Adipocyte (in vitro differentiated cells): ENCODE data around the gene KRT36.

ENCODE experiments used
- DNase-seq: peaks from one replicate; pipeline ENCODE4 v3.0.0-alpha.2; 2015; ENCODE audit warnings: low read depth
- H3K27me3 ChIP-seq: replicated peaks from 2 replicates; pipeline ENCODE4 v1.7.0; 2013; ENCODE audit warnings: mild to moderate bottlenecking, low read length, moderate library complexity; ENCODE audit not compliant: control insufficient read depth, insufficient read depth
- H3K36me3 ChIP-seq: 2 replicates; pipeline ENCODE4 v1.7.0; 2013; ENCODE audit warnings: low read length, mild to moderate bottlenecking, moderate library complexity; ENCODE audit not compliant: control insufficient read depth, insufficient read depth, severe bottlenecking
- H3K4me1 ChIP-seq: 2 replicates; pipeline ENCODE4 v1.7.0; 2013; ENCODE audit warnings: mild to moderate bottlenecking, low read length, moderate library complexity; ENCODE audit not compliant: control insufficient read depth, insufficient read depth
- H3K4me3 ChIP-seq: 2 replicates; pipeline ENCODE4 v1.7.0; 2013; ENCODE audit warnings: mild to moderate bottlenecking, low read length, moderate library complexity
- H3K9ac ChIP-seq: 2 replicates; pipeline ENCODE4 v1.7.0; 2013; ENCODE audit warnings: mild to moderate bottlenecking, low read length, moderate library complexity
- H3K9me3 ChIP-seq: 2 replicates; pipeline ENCODE4 v1.7.0; 2013; ENCODE audit warnings: mild to moderate bottlenecking, low read length, moderate library complexity; ENCODE audit not compliant: control insufficient read depth

The KRT36 gene

DNA sequence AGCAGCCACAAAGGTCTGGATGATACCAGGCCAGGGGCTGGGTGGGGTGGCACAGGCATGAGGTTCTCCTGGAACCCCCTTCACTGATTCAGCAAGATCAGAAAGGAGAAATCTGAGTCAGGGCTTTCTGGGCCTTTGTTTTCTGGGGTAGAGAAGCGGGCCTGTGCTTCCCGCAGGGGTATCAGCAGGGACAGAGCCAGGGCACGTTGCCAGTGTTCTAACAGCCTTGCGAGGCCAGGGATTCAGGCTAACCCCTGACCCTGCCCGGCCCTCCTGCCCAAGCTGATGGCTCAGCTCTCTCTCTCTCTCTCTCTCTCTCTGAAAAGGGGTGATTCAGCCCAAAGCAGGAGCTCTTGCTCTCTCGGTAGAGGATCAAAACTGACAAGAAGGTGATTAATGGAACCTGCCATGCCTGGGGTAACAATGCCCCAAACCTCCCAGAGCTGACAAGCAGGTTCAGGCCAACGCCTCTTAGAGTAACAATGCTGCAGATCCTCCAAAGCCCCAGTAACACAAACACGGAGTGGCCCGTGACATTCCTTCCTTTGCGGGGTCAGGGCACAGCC is 17.7 kb upstream of the KRT36 start:
- DNase-seq = no peak
- Histone ChIP-seq H3K27me3 (peaks cover 18% of the 10 kb centered on the region), H3K9me3 (no peaks in the 10 kb centered on the region), H3K4me3 (no peak overlapping the region), H3K9ac (no peak overlapping the region), H3K36me3 (no peaks in the 10 kb centered on the region), H3K4me1 (no peaks in the 10 kb centered on the region)

DNA sequence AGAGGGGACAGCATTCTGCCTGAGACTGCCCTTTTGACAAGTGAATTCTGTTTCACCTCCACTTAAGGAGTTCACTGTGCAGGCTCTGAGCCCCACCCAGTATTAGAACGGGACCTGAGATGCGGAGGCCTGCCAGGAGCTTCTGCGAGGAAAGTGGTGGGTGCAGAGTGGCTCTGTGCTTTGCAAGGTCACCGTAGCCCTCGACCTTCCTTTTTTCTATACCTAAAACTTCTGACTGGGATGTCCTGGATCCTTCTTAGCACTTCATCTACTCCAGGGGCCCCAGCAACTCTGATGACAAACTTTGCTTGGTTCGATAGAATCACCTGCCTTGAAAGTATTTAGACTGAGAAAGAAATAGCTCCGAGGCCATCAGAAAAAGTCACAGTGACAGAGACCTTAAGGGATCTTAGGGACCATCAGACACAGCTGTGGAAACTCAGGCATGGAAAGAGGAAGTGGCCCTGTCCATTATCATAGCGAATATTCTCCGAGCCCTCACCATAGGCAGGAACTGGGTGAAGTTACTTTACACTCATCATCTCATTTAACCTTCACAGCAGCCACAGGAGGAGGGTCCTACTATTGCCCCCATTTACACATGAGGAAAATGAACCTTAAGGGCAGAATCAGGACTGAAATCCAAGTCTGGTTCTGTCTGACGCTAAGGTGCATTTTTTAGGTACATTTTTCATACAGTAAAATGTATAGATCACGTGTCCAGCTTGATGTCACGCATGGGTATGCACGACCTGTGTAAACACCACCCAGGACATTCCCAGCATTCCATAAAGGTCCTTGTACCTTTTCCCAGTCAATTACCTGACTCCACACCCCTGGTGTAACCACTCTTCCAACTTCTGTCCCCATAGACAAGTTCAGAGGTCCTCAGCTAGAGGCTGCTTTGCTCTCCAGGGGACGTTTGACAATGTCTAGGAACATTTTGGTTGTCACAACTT is 16.4 kb upstream of the KRT36 start:
- H3K36me3 ChIP-seq = no peaks in the 10 kb centered on the region
- DNase-seq = no peak

DNA sequence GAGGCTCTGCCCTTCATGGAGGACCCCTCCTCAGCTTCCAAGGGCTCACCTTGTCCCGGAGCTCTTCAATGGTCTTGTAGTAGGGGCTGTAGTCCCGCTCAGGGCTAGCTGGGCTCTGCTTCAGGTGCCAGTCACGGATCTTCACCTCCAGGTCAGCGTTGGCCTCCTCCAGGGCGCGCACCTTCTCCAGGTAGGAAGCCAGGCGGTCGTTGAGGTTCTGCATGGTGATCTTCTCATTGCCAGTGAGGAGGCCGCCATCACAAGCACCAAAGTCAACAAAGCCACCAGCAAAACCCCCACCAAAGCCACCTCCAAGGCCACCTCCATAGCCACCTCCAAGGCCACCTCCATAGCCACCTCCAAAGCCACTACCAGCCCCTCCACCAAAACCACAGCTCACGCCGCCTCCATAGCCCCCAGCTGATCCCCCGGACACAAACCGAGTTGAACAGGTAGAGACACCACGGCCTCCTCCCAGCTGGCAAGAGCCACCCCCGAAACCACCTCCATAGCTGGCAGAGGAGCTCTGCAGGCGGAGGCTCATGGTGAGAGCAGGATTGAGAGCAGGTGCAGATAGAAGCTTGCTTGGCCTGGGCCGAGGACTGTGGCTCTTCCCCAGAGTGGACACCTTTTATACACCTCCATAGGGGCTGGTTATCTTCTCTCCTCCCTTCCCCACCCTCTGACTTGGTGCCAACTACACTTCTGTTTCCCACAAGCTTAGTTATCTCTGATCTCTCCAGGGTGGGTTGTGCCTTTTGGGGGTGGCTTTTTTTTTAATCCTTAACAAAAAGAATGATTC is 15.5 kb upstream of the KRT36 start, which contains the start of gene KRT13:
Gene KRT13 (minus strand): TSS at position 606 of the 802 bp plus-strand sequence. CDS start 62 bp downstream, at position 544.
- Histone ChIP-seq H3K9ac (no peak within 1 kb of the TSS), H3K4me3 (no peak within 1 kb of the TSS), H3K9me3 (no peaks in the 10 kb centered on the region), H3K36me3 (no peaks in the 10 kb centered on the region), H3K27me3 (peaks cover 7% of the 10 kb centered on the region), H3K4me1 (no peaks in the 10 kb centered on the region)
- DNase-seq = no peak

More for the DNA sequence above, 16.4 kb upstream of the KRT36 start:
- Histone ChIP-seq H3K4me3 (no peak overlapping the region), H3K9me3 (no peaks in the 10 kb centered on the region), H3K9ac (no peak overlapping the region), H3K27me3 (peaks cover 15% of the 10 kb centered on the region), H3K4me1 (no peaks in the 10 kb centered on the region)

DNA sequence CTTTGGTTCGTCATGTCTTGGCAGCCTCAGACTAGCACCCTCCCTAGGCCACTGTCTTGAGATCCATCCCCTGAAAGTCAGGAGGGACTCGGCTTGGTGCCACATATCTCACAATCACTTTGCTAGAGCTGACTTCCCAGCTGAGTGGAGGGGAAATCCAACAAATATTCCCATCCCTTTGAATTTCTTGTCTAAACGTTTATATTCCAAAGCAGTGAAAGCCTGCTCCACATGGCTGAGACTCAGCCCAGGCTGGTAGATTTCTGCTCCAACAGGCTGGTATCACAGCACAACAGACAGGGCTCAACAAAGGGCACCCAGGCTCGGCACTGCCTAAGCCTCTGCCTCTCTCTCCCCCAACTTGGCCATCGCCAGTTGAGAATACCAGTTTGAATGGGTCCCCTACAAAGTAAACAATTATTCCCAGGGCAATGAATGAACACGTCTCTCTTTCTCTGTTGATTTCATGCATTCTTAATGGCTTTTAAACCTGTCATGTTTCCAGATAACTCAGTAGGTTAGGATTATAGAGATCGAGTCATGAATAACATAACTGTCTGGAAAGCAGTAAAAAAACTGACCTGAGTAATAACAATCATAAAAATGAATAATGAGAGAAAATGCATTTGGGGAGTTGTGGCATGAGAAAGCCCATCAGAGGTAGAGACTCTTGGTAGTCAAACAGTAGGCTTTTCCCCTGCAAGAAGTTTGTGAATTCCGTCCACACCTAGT is 14.7 kb upstream of the KRT36 start:
- Histone ChIP-seq H3K4me3 (no peak overlapping the region), H3K27me3 (peaks cover 3% of the 10 kb centered on the region), H3K36me3 (no peaks in the 10 kb centered on the region), H3K4me1 (no peaks in the 10 kb centered on the region), H3K9ac (no peak overlapping the region), H3K9me3 (no peaks in the 10 kb centered on the region)
- no peak for DNase-seq

DNA sequence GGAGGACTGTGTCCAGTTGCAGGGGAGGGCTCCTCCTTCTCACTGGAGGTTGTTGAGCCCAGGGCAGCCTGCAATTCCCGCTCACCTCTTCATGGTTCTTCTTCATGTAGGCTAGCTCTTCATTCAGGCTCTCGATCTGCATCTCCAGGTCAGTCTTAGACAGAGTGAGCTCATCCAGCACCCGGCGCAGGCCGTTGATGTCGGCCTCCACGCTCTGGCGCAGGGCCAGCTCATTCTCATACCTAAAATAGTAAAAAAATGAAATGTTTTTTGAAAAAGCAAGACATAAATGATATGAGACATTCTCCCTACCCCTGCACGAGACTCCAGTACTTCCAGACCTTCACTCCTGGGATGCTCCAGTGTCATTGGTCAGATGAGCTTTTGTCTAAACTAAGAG is 13.5 kb upstream of the KRT36 start:
- H3K9me3 ChIP-seq = no peaks in the 10 kb centered on the region
- H3K9ac ChIP-seq = no peak overlapping the region
- H3K4me1 ChIP-seq = no peaks in the 10 kb centered on the region
- no peaks in the 10 kb centered on the region for H3K27me3 ChIP-seq
- no peak for DNase-seq
- H3K4me3 ChIP-seq = no peak overlapping the region
- H3K36me3 ChIP-seq = no peaks in the 10 kb centered on the region

DNA sequence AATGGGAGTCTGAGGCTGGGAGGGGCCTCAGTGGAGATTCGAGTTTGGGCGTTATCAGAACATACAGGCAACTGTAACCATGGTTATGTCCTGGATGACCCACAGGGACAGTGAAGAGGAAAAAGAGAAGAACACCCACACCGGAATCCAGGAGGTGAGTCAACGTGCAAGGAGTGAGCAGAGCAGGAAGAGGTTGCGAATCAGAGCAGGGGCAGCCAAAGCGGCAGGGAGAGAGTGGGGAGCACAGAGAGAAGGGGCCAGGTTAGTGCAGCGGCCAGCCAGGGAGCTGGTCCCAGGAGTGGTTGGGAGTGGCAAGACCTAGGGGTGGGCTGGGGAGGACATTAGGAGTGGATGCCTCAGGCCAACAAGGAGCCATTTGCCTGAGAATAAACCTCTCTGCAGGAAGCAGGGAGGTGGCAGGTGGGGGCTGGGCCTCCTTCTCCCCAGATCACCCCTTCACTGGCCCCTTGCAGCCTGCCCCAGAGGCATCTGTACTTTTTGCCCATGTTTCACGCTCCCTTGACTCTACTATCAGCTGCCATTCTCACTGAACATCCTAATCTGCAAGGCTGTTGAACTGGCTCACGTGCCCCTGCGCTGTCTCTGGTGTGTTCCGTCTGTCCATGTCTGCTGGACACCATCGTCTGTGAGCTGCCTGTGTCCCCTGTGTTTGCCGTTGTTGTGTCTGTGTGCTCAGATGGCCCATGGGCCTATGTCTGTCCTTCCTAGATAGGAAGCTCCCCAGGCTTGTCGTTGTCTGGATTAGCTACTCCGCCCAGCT is 10.6 kb upstream of the KRT36 start:
- Histone ChIP-seq H3K4me3 (no peak overlapping the region), H3K4me1 (peaks cover 3% of the 10 kb centered on the region), H3K9ac (no peak overlapping the region), H3K36me3 (no peaks in the 10 kb centered on the region), H3K9me3 (no peaks in the 10 kb centered on the region), H3K27me3 (no peaks in the 10 kb centered on the region)
- DNase-seq = peak; percentile 18

DNA sequence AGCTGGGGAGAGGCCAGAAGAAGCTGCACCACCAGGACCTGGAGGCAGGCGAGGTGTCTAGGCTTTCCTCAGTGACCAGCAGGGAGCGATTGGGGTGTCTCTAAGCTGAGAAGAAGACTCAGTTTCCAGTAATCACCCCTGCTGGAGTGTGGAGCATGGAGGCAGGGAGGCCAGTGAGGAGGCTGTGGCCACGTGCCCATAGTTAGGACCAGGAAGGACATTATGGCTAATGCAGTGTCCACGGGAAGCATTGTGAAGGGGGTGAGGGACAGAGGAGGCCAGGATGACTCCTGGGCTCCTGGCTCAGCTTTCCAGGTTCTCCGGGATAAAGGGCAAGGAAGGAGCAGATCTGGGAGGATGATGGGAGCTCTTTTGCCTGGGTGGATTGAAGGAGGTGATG is 10.0 kb upstream of the KRT36 start:
- H3K27me3 ChIP-seq = no peaks in the 10 kb centered on the region
- no peaks in the 10 kb centered on the region for H3K36me3 ChIP-seq
- DNase-seq = no peak
- peaks cover 3% of the 10 kb centered on the region for H3K4me1 ChIP-seq
- H3K9me3 ChIP-seq = no peaks in the 10 kb centered on the region
- no peak overlapping the region for H3K9ac ChIP-seq
- no peak overlapping the region for H3K4me3 ChIP-seq

DNA sequence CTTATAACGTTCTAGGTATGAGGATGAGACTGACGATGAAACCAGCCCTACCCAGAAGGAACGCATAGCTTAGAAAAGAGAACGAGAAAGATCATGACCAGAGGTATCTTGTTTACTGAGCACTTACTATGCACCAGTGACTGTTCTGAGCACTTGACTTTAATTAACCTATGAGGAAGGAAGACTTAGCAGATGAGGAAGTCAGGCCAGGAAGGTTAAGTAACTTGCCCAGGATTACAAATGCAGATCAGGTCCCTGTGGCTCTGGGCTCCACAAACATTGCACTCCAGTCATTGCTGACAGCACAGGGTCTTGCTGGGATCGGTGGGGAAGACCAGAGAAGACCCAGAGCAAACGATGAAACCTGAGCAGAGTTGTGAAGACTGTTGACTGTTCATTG is 8.6 kb upstream of the KRT36 start:
- no peaks in the 10 kb centered on the region for H3K27me3 ChIP-seq
- no peaks in the 10 kb centered on the region for H3K9me3 ChIP-seq
- H3K4me3 ChIP-seq = no peak overlapping the region
- H3K9ac ChIP-seq = no peak overlapping the region
- H3K4me1 ChIP-seq = peaks cover 3% of the 10 kb centered on the region
- DNase-seq = no peak
- no peaks in the 10 kb centered on the region for H3K36me3 ChIP-seq

DNA sequence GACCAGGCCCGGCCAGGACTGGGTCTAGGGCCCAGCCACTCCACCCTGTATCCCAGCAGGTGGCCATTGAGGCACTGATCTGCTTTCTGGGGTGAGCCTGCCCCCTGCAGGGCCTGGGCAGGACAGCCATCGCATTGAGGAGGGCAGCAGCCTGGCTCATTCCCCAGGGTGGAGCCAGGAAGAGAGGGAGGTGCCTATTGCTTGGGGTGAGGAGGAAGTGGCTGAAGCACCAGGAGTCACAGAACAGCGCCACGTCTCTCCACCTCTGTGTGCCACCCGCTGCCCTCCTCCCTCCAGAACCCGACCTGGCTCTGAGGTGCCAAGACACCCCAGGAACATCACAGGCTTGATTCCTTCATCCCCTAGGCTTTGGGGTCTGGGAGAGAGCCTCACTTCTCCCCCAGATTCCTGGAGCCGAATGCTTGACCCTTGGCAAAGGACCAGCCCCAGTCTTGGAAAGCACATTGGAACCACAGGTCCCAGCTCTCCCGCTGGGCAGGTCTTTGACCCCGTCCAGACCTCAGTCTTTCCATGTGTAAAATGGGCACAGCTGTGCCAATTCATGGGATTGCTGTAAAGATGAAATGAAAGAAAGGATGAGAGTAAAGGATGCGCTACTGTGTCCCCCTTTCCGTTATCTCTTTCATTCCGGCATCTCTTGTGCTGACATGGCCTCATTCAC is 7.2 kb upstream of the KRT36 start:
- Histone ChIP-seq H3K4me3 (no peak overlapping the region), H3K9me3 (no peaks in the 10 kb centered on the region), H3K27me3 (no peaks in the 10 kb centered on the region), H3K4me1 (peaks cover 16% of the 10 kb centered on the region), H3K36me3 (no peaks in the 10 kb centered on the region), H3K9ac (peak overlapping the region; percentile 27)
- peak; percentile 73 for DNase-seq

DNA sequence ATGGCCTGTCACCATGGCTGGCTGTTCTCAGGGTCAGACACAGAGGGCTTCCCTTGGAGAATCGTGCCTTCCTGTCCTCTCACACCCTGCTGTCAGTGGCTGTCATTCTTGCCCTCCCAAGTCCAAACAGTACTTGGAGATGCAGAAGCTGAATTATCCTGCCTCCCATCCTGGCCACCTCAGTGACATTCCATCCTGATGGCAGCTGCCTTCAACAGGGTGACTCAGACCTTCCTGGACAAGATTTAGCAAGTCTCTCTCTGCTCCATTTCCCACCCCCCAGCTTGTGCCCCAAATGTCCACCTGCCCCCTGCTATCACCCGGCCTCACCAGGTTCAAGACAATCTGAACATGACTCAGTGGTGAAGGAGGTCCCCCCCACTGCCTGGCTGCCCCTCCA is 4.8 kb upstream of the KRT36 start:
- peak; percentile 34 for DNase-seq
- Histone ChIP-seq H3K36me3 (no peaks in the 10 kb centered on the region), H3K4me1 (peaks cover 16% of the 10 kb centered on the region), H3K4me3 (no peak overlapping the region), H3K9ac (no peak overlapping the region), H3K27me3 (peaks cover 4% of the 10 kb centered on the region), H3K9me3 (no peaks in the 10 kb centered on the region)
